ENCODE measurements around the gene LRFN2. TPM values are rescaled to one million over a fixed set of nuclear protein-coding genes. Genes with fewer than 3 reads are reported as not detected.

The LRFN2 gene
- total and polyA plus RNA-seq, 2 donors (not counting 1 experiment from before 2014, with no cell fraction given): not detected

DNA sequence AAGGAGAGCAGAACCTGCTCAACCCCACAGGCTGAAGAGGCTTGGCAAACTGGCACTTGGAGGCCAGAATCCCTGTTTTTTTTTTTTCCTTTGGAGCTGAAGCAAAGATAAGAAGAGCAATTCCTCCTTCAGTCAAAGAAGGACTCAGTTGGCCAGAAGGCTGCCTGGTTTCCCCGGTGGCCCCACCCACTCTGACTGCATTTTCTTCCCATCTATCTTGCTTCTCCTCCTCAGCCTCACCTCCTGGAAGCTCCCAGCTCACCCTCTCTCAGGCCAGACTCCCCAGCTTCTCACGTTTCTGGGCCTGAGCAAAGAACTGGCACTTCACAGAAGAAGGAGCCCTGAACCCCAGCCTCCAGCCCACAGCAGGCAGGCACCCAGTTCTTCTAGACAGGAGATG, 2.4 kb downstream of the LRFN2 start:
- H3K4me1 Mint-ChIP-seq: peaks cover 11% of the 10 kb centered on the region
- no peak for ATAC-seq (ENCODE audit: low read depth)
- peak overlapping the region; percentile 13 for H3K4me3 Mint-ChIP-seq
- Histone ChIP-seq H3K4me1 (ENCODE audit: control insufficient read depth in 2 of 2, insufficient read depth in 2 of 2, low read length in 2 of 2) (peaks cover 16% of the 10 kb centered on the region in 2 donors), H3K79me2 (ENCODE audit: control insufficient read depth, insufficient read depth, low read length) (no peaks in the 10 kb centered on the region), H3K9me3 (ENCODE audit: control extremely low read depth in 1 of 3, control insufficient read depth in 2 of 3, insufficient read depth in 1 of 3, low read length in 2 of 3) (no peaks in the 10 kb centered on the region), H3K27ac (ENCODE audit: low read length in 2 of 2) (no peak overlapping the region), H3K36me3 (replicated peaks in 1 of 2; ENCODE audit: control extremely low read depth in 1 of 2, control insufficient read depth in 1 of 2, extremely low read depth in 1 of 2, insufficient read depth in 2 of 2, low read length in 1 of 2) (no peaks in the 10 kb centered on the region), H3K9ac (ENCODE audit: low read length) (no peak overlapping the region), H3K4me2 (replicated peaks; ENCODE audit: low read depth, low read length, poor library complexity, severe bottlenecking) (no peak overlapping the region), H3K4me3 (ENCODE audit: control extremely low read depth in 1 of 5, extremely low read depth in 1 of 5, insufficient read depth in 1 of 5, low read depth in 2 of 5, low read length in 4 of 5) (no peak overlapping the region), H3K27me3 (replicated peaks in 1 of 4; ENCODE audit: control extremely low read depth in 1 of 4, control insufficient read depth in 3 of 4, insufficient read depth in 4 of 4, low read length in 3 of 4) (peaks cover 0 to 34% (median 17%) of the 10 kb centered on the region in 4 experiments), H2AFZ (ENCODE audit: insufficient read depth, low read depth, low read length, poor library complexity, severe bottlenecking) (no peak overlapping the region), H4K20me1 (ENCODE audit: control insufficient read depth, insufficient read depth, low read length, poor library complexity, severe bottlenecking) (no peaks in the 10 kb centered on the region)
- H3K9me3 Mint-ChIP-seq (ENCODE audit: insufficient read depth): no peaks in the 10 kb centered on the region
- H3K27ac Mint-ChIP-seq: no peak overlapping the region
- intact Hi-C loops (cut with micrococcal nuclease): no loop called here
- TF ChIP-seq EZH2 (IDR thresholded peaks at IDR 0.05; ENCODE audit: borderline replicate concordance, insufficient read depth, low read depth, low read length, poor library complexity, severe bottlenecking): no peak
- TF ChIP-seq, protein P1, sequence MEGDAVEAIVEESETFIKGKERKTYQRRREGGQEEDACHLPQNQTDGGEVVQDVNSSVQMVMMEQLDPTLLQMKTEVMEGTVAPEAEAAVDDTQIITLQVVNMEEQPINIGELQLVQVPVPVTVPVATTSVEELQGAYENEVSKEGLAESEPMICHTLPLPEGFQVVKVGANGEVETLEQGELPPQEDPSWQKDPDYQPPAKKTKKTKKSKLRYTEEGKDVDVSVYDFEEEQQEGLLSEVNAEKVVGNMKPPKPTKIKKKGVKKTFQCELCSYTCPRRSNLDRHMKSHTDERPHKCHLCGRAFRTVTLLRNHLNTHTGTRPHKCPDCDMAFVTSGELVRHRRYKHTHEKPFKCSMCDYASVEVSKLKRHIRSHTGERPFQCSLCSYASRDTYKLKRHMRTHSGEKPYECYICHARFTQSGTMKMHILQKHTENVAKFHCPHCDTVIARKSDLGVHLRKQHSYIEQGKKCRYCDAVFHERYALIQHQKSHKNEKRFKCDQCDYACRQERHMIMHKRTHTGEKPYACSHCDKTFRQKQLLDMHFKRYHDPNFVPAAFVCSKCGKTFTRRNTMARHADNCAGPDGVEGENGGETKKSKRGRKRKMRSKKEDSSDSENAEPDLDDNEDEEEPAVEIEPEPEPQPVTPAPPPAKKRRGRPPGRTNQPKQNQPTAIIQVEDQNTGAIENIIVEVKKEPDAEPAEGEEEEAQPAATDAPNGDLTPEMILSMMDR (IDR thresholded peaks at IDR 0.05): no peak
- DNase-seq: no peak
- ChIA-PET POLR2A (no interaction called here), CTCF (no interaction called here)
- H3K27me3 Mint-ChIP-seq: peaks cover 42% of the 10 kb centered on the region
- WGBS (ENCODE audit: insufficient coverage): 27% methylated on average over 2 of the region's 2 CpGs

DNA sequence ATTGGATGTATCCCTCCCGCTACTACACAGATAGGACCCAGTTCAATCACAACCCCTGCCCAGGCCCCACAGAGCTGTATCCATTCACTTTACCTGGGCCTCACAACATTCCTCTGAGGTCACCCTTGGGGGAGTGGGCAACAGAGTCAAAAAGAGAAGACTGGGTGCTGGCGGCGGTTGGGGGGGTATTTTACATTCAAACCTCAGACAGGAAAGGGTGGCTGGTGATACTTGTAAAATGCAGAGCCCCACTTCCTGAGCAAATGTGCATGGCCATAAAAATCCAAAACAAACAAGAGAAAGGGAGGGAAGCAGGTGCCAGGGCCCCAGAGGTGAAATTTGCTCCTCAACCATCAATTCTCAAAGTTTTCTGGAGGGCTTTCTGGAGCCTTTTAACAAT, 3.5 kb downstream of the LRFN2 start:
- ChIA-PET POLR2A (no interaction called here), CTCF (no interaction called here)
- Mint-ChIP-seq H3K9me3 (ENCODE audit: insufficient read depth) (no peaks in the 10 kb centered on the region), H3K27ac (no peak overlapping the region), H3K27me3 (peaks cover 36% of the 10 kb centered on the region), H3K4me3 (no peak overlapping the region), H3K4me1 (peaks cover 11% of the 10 kb centered on the region)
- ATAC-seq (ENCODE audit: low read depth) (no peak), DNase-seq (no peak)
- no peak overlapping the region for H3K4me3 ChIP-seq (ENCODE audit: control extremely low read depth in 1 of 5, extremely low read depth in 1 of 5, insufficient read depth in 1 of 5, low read depth in 2 of 5, low read length in 4 of 5)
- intact Hi-C loops (cut with micrococcal nuclease): no loop called here
- no peak overlapping the region for H3K9ac ChIP-seq (ENCODE audit: low read length)
- H3K27ac ChIP-seq (ENCODE audit: low read length in 2 of 2): no peak overlapping the region
- TF ChIP-seq, protein P1 (IDR thresholded peaks at IDR 0.05): no peak
- TF ChIP-seq EZH2 (IDR thresholded peaks at IDR 0.05; ENCODE audit: borderline replicate concordance, insufficient read depth, low read depth, low read length, poor library complexity, severe bottlenecking): no peak
- peaks cover 16% of the 10 kb centered on the region in 2 donors for H3K4me1 ChIP-seq (ENCODE audit: control insufficient read depth in 2 of 2, insufficient read depth in 2 of 2, low read length in 2 of 2)
- no peaks in the 10 kb centered on the region for H3K9me3 ChIP-seq (ENCODE audit: control extremely low read depth in 1 of 3, control insufficient read depth in 2 of 3, insufficient read depth in 1 of 3, low read length in 2 of 3)
- no peaks in the 10 kb centered on the region for H3K36me3 ChIP-seq (replicated peaks in 1 of 2; ENCODE audit: control extremely low read depth in 1 of 2, control insufficient read depth in 1 of 2, extremely low read depth in 1 of 2, insufficient read depth in 2 of 2, low read length in 1 of 2)
- H2AFZ ChIP-seq (ENCODE audit: insufficient read depth, low read depth, low read length, poor library complexity, severe bottlenecking): no peak overlapping the region
- H3K79me2 ChIP-seq (ENCODE audit: control insufficient read depth, insufficient read depth, low read length): no peaks in the 10 kb centered on the region
- no peaks in the 10 kb centered on the region for H4K20me1 ChIP-seq (ENCODE audit: control insufficient read depth, insufficient read depth, low read length, poor library complexity, severe bottlenecking)
- H3K4me2 ChIP-seq (replicated peaks; ENCODE audit: low read depth, low read length, poor library complexity, severe bottlenecking): no peak overlapping the region
- H3K27me3 ChIP-seq (replicated peaks in 1 of 4; ENCODE audit: control extremely low read depth in 1 of 4, control insufficient read depth in 3 of 4, insufficient read depth in 4 of 4, low read length in 3 of 4): peaks cover 0 to 29% (median 13%) of the 10 kb centered on the region in 4 experiments
- WGBS (ENCODE audit: insufficient coverage): no CpG with 5 or more reads among the region's 3 CpGs
